ENCODE data around the gene RORB. TPM values are rescaled to one million over a fixed set of nuclear protein-coding genes. Genes with fewer than 3 reads are reported as not detected.

RORB gene
- total RNA-seq (1 to 10 TPM; 1.3 to 5.0 (median 3.0) TPM), polyA plus RNA-seq (under 1 TPM; 0.20 to 0.44 TPM)
- long read RNA-seq, donor 1, full-length matches to known transcripts, result 3 of 3 reads
- long read RNA-seq, donor 1, partial matches to known transcripts, result 0 of 3 reads
- long read RNA-seq, donor 1, other reads (novel, unspliced or antisense), result 0 of 3 reads
- long read RNA-seq, donor 2, full-length matches to known transcripts, result 2 of 3 reads
- long read RNA-seq, donor 2, partial matches to known transcripts, result 0 of 3 reads
- long read RNA-seq, donor 2, other reads (novel, unspliced or antisense), result 1 of 3 reads
- long read RNA-seq, donor 3, full-length matches to known transcripts, result 1 of 6 reads
- long read RNA-seq, donor 3, partial matches to known transcripts, result 2 of 6 reads
- long read RNA-seq, donor 3, other reads (novel, unspliced or antisense), result 3 of 6 reads

DNA sequence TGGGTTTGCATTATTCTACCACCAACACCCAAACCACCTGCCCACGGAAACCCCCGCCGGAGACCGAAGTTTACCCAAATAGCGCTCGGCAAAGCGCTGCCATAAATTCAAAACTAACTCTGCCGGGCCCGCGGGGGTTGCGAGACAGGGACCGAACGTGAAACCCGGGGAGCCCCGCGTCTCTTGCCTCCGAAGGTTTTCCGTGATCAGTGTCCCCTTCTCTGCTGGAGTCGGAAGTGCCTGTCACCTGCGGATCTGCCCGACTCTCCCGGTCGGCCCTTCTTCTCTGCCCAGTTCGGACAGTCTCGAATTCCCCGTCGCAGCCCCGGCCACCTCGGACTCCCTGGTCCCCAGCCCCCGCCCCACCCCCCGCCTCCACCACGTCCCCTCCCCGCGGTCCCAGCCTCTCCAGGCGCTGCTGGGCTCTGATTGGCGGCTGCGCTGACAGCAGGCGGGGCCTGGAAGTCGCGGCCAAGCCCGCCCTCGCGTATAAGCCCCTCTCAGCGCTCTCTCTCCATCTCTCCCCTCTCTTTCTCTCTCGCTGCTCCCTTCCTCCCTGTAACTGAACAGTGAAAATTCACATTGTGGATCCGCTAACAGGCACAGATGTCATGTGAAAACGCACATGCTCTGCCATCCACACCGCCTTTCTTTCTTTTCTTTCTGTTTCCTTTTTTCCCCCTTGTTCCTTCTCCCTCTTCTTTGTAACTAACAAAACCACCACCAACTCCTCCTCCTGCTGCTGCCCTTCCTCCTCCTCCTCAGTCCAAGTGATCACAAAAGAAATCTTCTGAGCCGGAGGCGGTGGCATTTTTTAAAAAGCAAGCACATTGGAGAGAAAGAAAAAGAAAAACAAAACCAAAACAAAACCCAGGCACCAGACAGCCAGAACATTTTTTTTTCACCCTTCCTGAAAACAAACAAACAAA, at the start of gene RORB:
Gene RORB, plus strand, starts transcription at position 517 of the 929 bp plus-strand sequence. CDS start 642 bp downstream, outside the sequence.
- peak; percentile 59 to 70 for DNase-seq
- Histone ChIP-seq H3K4me1 (peaks cover 0 to 28% (median 20%) of the 10 kb centered on the region in 9 donors), H3K36me3 (no peaks in the 10 kb centered on the region), H3K9me3 (no peaks in the 10 kb centered on the region), H3K27me3 (peaks cover 0 to 90% (median 49%) of the 10 kb centered on the region in 7 donors), H3K27ac (peak within 1 kb of the TSS in 9 of 10 donors; percentile 8 to 77 (median 53)), H3K4me3 (peak within 1 kb of the TSS; percentile 39 to 67 (median 61))
- intact Hi-C loops (cut with DNase I), result no loop called here
- 1 to 2% methylated on average over 47 to 50 of the region's 50 CpGs for WGBS, 2 donors
- TF ChIP-seq CTCF (IDR thresholded peaks at IDR 0.05), result no peak
- peak; percentile 89 to 97 (median 94) for ATAC-seq

GRCh38 chr9:74447451-74448193, 49.5 kb upstream of the RORB start:
- Histone ChIP-seq H3K27ac (no peak overlapping the region), H3K27me3 (no peaks in the 10 kb centered on the region), H3K36me3 (no peaks in the 10 kb centered on the region), H3K9me3 (no peaks in the 10 kb centered on the region), H3K4me3 (no peak overlapping the region), H3K4me1 (peaks cover 0 to 10% (median 0%) of the 10 kb centered on the region in 9 donors)
- intact Hi-C loops (cut with DNase I), result no loop called here
- no peak for TF ChIP-seq CTCF (IDR thresholded peaks at IDR 0.05)
- DNase-seq (no peak), ATAC-seq (no peak)
- 62 to 71% methylated on average over 2 of the region's 2 CpGs for WGBS, 2 donors

DNA sequence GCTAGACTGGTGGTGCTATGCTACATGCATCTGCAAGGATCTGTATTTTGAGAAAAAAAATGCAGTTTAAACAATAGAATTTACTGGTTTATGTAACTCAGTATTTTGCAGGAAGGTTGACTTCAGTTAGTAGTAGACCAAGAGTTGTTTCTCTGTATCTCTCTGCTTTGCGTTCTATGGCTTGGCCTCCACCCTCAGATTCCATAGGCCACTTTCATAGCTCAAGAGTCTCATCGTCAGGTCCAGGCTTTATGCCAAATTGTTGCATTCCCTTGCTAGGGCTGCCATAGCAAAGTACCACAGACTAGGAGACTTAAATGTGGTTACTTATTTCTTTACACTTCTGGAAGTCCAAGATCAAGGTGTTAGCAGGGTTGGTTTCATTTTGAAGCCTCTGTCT, 48.1 kb upstream of the RORB start:
- DNase-seq, result no peak
- H3K27me3 ChIP-seq, result no peaks in the 10 kb centered on the region
- H3K27ac ChIP-seq, result no peak overlapping the region
- no peak overlapping the region for H3K4me3 ChIP-seq
- no peaks in the 10 kb centered on the region for H3K36me3 ChIP-seq
- intact Hi-C loops (cut with DNase I), result no loop called here
- ATAC-seq, result no peak
- no peaks in the 10 kb centered on the region for H3K9me3 ChIP-seq
- no peak for TF ChIP-seq CTCF (IDR thresholded peaks at IDR 0.05)
- WGBS, 2 donors, result 43 to 57% methylated on average over 2 of the region's 2 CpGs
- peaks cover 0 to 10% (median 0%) of the 10 kb centered on the region in 9 donors for H3K4me1 ChIP-seq

DNA sequence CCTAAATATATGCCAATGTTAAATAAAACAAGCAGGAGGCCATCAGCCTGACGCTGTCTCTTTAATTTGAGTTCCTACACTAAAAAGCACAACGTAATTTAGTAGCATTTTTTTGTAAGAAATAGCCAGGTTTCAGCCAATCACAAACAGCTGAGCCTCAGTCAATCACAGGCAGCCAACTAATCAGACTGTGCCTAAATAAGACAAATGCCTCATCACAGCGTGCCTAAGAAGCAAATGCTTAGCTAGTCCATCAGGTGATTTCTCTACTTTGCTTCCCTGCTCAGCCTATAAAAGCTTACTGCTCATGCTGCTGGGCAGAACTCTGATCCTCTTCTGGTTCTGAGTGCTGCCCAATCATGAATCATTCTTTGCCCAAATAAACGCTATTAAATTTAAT, 38.3 kb upstream of the RORB start:
- H3K27me3 ChIP-seq, result no peaks in the 10 kb centered on the region
- intact Hi-C loops (cut with DNase I), result no loop called here
- H3K27ac ChIP-seq, result no peak overlapping the region
- no peak overlapping the region for H3K4me3 ChIP-seq
- no peaks in the 10 kb centered on the region for H3K9me3 ChIP-seq
- no peaks in the 10 kb centered on the region for H3K36me3 ChIP-seq
- 62 to 63% methylated on average over 4 of the region's 4 CpGs for WGBS, 2 donors
- no peaks in the 10 kb centered on the region for H3K4me1 ChIP-seq
- TF ChIP-seq CTCF (IDR thresholded peaks at IDR 0.05), result no peak
- DNase-seq, result no peak
- no peak for ATAC-seq

Measured in heart right ventricle (tissue), 16 donors.